Measurements from ENCODE around the gene OR4D2. TPM values are rescaled to one million over a fixed set of nuclear protein-coding genes. Genes with fewer than 3 reads are reported as not detected.
"Not testable (repeated sequence)": the region's sequence is repeated elsewhere in the genome, so short reads cannot be mapped to it uniquely, and the experiment has no call there.

The OR4D2 gene
- total RNA-seq (2012; rRNA removed): not detected in 2 replicates

DNA sequence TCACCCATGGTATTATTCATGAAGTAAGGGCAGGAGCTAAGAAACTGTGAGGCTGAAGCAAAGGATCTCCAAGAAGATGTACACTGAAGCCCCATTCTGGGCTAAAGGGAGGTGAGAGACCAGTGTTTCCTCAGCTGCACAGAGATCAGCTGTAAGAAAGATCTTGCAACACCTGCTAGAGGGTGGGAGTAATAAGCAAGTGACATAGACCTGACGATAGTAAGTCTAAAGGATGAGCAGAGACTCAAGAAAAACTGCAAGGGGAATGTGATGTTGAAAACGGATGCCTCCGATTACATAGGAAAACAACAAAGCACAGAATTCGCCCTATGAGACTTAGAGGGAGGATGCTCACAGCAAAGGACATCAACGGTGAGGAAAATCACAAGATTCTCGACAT, at the start of gene OR4D2:
TSS of gene OR4D2 (plus strand) at position 301 of the 400 bp plus-strand sequence. CDS start 2,674 bp downstream, outside the sequence.
- H3K4me1 ChIP-seq (ENCODE audit: control insufficient read depth, insufficient read depth, low read length): no peaks in the 10 kb centered on the region
- H3K9me3 ChIP-seq (replicated peaks; ENCODE audit: low read length): no peaks in the 10 kb centered on the region
- no peaks in the 10 kb centered on the region for H3K36me3 ChIP-seq (ENCODE audit: insufficient read depth, low read length)
- H3K9ac ChIP-seq (ENCODE audit: low read depth, low read length): no peak within 1 kb of the TSS
- no peak within 1 kb of the TSS for H3K4me2 ChIP-seq (ENCODE audit: low read length)
- no peak within 1 kb of the TSS for H3K4me3 ChIP-seq (ENCODE audit: low read length)
- peaks cover 43% of the 10 kb centered on the region for H3K27me3 ChIP-seq (ENCODE audit: control insufficient read depth, insufficient read depth, low read length)

DNA sequence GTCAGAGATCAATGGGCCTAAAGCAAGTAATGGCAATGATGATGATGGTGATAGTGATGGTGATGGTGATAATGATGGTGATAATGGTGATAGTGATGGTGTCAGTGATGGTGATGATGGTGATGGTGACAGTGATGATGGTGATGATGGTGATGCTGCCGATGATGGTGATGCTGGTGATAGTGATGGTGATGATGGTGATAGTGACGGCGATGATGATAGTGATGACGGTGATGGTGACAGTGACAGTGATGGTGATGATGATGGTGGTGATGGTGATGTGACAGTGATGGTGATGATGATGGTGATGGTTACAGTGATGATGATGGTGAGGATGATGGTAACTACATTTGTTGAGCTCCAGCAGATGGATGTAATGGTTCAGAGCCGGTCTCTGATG, 49.4 kb upstream of the OR4D2 start:
- no peak overlapping the region for H3K4me2 ChIP-seq (ENCODE audit: low read length)
- H3K4me1 ChIP-seq (ENCODE audit: control insufficient read depth, insufficient read depth, low read length): no peaks in the 10 kb centered on the region
- H3K9me3 ChIP-seq (replicated peaks; ENCODE audit: low read length): no peaks in the 10 kb centered on the region
- H3K9ac ChIP-seq (ENCODE audit: low read depth, low read length): no peak overlapping the region
- H3K4me3 ChIP-seq (ENCODE audit: low read length): no peak overlapping the region
- H3K36me3 ChIP-seq (ENCODE audit: insufficient read depth, low read length): no peaks in the 10 kb centered on the region
- peaks cover 41% of the 10 kb centered on the region for H3K27me3 ChIP-seq (ENCODE audit: control insufficient read depth, insufficient read depth, low read length)

DNA sequence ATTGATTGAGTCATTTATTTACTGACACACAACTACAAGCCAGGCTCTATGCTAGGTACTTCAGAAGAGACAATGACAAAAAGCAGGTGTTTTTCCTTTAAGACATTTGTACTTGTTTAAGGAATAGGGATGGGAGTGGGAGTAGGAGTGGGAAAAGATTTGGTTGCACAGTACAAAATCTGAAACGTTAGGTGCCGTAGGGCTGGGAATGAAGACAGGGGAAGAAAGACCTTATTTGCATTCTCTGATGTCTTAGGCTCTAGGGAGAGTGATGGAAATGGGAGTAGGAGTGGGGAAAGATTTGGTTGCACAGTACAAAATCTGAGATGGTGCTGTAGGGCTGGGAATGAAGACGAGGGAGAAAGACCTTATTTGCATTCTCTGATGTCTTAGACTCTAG, 47.3 kb upstream of the OR4D2 start:
- Histone ChIP-seq H3K27me3 (ENCODE audit: control insufficient read depth, insufficient read depth, low read length) (peaks cover 35% of the 10 kb centered on the region), H3K4me2 (ENCODE audit: low read length) (no peak overlapping the region), H3K36me3 (ENCODE audit: insufficient read depth, low read length) (no peaks in the 10 kb centered on the region), H3K9ac (ENCODE audit: low read depth, low read length) (no peak overlapping the region), H3K4me1 (ENCODE audit: control insufficient read depth, insufficient read depth, low read length) (no peaks in the 10 kb centered on the region), H3K4me3 (ENCODE audit: low read length) (no peak overlapping the region), H3K9me3 (replicated peaks; ENCODE audit: low read length) (no peaks in the 10 kb centered on the region)

DNA sequence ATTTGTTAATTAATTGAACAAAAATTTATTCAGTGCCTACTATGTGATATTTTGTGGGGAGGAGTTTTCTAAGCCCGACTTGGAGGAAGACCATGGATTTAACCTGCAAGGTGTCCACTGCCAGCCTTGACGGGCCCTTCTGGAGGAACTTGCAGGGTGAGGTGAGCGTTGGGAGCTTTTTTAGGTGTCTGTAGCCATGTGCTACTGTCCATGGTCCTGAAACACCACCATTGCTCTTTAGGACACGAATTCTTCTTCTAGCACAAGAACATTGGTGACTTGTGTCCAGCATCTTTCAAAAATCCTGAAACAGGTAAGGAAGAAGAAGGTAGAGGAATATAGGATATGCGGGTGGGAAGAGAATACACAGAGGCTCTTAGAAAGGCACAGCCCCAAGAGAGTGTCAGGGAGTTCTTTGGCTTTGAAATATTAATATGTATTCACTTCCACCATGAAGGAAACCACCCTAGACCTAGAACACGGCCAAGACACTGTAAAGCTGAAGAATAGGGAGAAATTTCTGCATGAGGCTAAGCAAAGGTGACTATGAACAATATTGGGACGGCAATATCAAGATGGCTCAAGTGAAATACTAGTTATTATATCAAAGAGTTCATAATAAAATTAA, 46.5 kb upstream of the OR4D2 start:
- Histone ChIP-seq H3K4me1 (ENCODE audit: control insufficient read depth, insufficient read depth, low read length) (no peaks in the 10 kb centered on the region), H3K27me3 (ENCODE audit: control insufficient read depth, insufficient read depth, low read length) (peaks cover 28% of the 10 kb centered on the region), H3K9me3 (replicated peaks; ENCODE audit: low read length) (no peaks in the 10 kb centered on the region)

DNA sequence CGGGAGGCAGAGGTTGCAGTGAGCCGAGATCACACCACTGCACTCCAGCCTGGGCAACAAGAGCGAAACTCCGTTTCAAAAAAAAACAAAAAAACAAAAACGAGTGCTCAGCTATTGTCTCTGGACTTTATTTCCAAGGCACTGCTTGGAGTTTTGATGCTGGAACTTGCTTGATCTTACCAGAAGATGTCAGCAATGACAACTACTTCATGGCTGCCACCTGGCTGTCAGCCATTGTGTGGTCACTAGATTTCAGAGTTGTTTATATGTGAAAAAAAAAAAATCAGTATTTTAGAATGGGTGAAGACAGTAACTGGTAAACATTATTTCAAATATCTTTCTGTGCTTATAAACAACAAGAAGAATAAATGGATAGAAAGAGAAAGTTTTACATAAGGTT, 44.9 kb upstream of the OR4D2 start:
- Histone ChIP-seq H3K4me1 (ENCODE audit: control insufficient read depth, insufficient read depth, low read length) (no peaks in the 10 kb centered on the region), H3K4me3 (ENCODE audit: low read length) (no peak overlapping the region), H3K9me3 (replicated peaks; ENCODE audit: low read length) (no peaks in the 10 kb centered on the region), H3K9ac (ENCODE audit: low read depth, low read length) (no peak overlapping the region), H3K36me3 (ENCODE audit: insufficient read depth, low read length) (no peaks in the 10 kb centered on the region), H3K4me2 (ENCODE audit: low read length) (no peak overlapping the region), H3K27me3 (ENCODE audit: control insufficient read depth, insufficient read depth, low read length) (peaks cover 34% of the 10 kb centered on the region)

More for the DNA sequence above, 46.5 kb upstream of the OR4D2 start:
- no peak overlapping the region for H3K9ac ChIP-seq (ENCODE audit: low read depth, low read length)
- no peaks in the 10 kb centered on the region for H3K36me3 ChIP-seq (ENCODE audit: insufficient read depth, low read length)
- H3K4me3 ChIP-seq (ENCODE audit: low read length): no peak overlapping the region
- H3K4me2 ChIP-seq (ENCODE audit: low read length): no peak overlapping the region

DNA sequence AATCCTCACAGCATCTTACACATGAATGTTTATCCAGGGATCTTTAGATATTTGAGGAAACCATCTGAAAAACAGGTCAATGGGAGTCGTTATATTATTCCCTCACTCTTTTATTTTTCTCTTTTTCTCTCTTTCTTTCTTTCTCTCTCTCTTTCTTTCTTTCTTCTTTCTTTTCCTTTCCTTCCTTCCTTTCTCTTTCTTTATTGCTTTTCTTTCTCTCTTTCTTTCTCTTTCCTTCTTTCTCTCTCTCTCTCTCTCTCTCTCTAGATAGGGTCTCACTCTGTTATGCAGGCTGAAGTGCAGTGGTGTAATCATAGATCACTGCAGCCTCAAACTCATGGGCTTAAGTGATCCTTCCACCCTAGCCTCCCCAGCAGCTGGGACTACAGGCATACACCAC, 38.9 kb upstream of the OR4D2 start:
- no peaks in the 10 kb centered on the region for H3K9me3 ChIP-seq (replicated peaks; ENCODE audit: low read length)
- no peak overlapping the region for H3K4me2 ChIP-seq (ENCODE audit: low read length)
- H3K4me3 ChIP-seq (ENCODE audit: low read length): no peak overlapping the region
- H3K36me3 ChIP-seq (ENCODE audit: insufficient read depth, low read length): no peaks in the 10 kb centered on the region
- no peak overlapping the region for H3K9ac ChIP-seq (ENCODE audit: low read depth, low read length)
- no peaks in the 10 kb centered on the region for H3K4me1 ChIP-seq (ENCODE audit: control insufficient read depth, insufficient read depth, low read length)
- H3K27me3 ChIP-seq (ENCODE audit: control insufficient read depth, insufficient read depth, low read length): peaks cover 40% of the 10 kb centered on the region

DNA sequence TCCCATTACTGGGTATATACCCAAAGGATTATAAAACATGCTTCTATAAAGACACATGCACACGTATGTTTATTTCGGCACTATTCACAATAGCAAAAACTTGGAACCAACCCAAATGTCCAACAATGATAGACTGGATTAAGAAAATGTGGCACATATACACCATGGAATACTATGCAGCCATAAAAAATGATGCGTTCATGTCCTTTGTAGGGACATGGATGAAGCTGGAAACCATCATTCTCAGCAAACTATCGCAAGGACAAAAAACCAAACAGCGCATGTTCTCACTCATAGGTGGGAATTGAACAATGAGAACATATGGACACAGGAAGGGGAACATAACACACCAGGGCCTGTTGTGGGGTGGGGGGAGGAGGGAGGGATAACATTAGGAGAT, 34.1 kb upstream of the OR4D2 start:
- peaks cover 33% of the 10 kb centered on the region for H3K27me3 ChIP-seq (ENCODE audit: control insufficient read depth, insufficient read depth, low read length)

DNA sequence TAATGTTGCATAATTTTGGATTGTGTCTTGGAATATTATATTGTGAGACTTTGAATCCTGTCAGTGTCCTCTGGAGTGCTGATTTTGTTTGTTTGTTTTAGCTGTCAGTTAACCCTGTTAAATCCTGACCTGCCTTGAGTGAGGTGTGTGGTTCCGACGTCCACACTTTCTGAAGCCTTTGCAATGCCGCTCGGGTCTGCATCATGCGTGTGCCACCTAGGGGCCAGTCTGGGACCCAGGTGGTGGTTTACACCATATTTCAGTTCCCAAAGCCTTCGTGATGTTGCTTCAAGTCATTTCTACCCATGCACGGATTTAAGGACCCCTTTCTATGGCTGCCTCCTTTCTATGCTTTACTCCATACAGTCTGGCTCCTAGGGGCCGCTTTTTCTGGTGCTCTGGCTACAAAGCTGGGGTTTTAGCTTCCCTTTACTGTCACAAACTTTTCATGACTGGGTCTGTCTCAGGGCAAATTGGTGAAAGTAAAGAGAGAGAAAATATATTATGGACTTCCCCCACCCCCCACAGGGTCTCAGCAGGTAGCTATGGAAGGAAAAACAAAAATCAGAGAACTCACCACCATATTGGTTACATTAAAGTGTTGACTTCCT, 30.0 kb upstream of the OR4D2 start:
- Histone ChIP-seq H3K36me3 (ENCODE audit: insufficient read depth, low read length) (no peaks in the 10 kb centered on the region), H3K4me3 (ENCODE audit: low read length) (no peak overlapping the region), H3K27me3 (ENCODE audit: control insufficient read depth, insufficient read depth, low read length) (peaks cover 25% of the 10 kb centered on the region), H3K4me1 (ENCODE audit: control insufficient read depth, insufficient read depth, low read length) (no peaks in the 10 kb centered on the region), H3K9ac (ENCODE audit: low read depth, low read length) (no peak overlapping the region), H3K9me3 (replicated peaks; ENCODE audit: low read length) (no peaks in the 10 kb centered on the region), H3K4me2 (ENCODE audit: low read length) (no peak overlapping the region)

More for the DNA sequence above, 34.1 kb upstream of the OR4D2 start:
- H3K36me3 ChIP-seq (ENCODE audit: insufficient read depth, low read length); H3K4me3 ChIP-seq (ENCODE audit: low read length); H3K4me1 ChIP-seq (ENCODE audit: control insufficient read depth, insufficient read depth, low read length); H3K9me3 ChIP-seq (replicated peaks; ENCODE audit: low read length); H3K4me2 ChIP-seq (ENCODE audit: low read length); H3K9ac ChIP-seq (ENCODE audit: low read depth, low read length): not testable (repeated sequence)

DNA sequence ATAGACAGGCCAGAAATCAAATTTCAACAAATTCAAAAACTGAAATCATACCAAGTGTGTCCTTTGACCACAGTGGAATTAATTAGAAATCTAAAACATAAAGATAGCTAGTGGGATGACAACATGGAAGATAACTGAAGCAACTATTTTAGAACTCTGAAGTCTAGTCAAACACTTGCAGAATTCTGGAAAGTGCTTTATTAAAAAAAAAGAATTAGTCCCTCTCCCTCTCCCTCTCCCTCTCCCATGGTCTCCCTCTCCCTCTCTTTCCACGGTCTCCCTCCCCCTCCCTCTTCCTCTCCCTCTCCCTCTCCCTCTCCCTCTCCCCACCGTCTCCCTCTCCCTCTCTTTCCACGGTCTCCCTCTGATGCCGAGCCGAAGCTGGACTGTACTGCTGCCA, 25.3 kb upstream of the OR4D2 start:
- peaks cover 24% of the 10 kb centered on the region for H3K27me3 ChIP-seq (ENCODE audit: control insufficient read depth, insufficient read depth, low read length)
- no peaks in the 10 kb centered on the region for H3K36me3 ChIP-seq (ENCODE audit: insufficient read depth, low read length)
- peaks cover 4% of the 10 kb centered on the region for H3K9me3 ChIP-seq (replicated peaks; ENCODE audit: low read length)
- no peak overlapping the region for H3K9ac ChIP-seq (ENCODE audit: low read depth, low read length)
- H3K4me1 ChIP-seq (ENCODE audit: control insufficient read depth, insufficient read depth, low read length): no peaks in the 10 kb centered on the region
- no peak overlapping the region for H3K4me3 ChIP-seq (ENCODE audit: low read length)
- H3K4me2 ChIP-seq (ENCODE audit: low read length): no peak overlapping the region

DNA sequence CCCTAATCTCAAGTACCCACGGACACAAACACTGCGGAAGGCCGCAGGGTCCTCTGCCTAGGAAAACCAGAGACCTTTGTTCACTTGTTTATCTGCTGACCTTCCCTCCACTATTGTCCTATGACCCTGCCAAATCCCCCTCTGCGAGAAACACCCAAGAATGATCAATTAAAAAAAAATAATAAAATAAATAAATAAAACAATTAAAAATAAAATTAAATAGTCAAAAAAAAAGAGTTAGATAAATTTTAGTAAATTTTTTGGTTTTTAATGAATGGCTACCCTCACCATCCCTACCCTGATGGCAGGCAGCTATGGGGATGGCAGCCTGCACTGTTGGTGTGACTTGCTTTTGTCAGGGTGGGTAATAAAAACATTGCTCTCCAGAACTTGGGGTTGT, 23.4 kb upstream of the OR4D2 start:
- not testable (repeated sequence) for H3K9ac ChIP-seq (ENCODE audit: low read depth, low read length); H3K4me2 ChIP-seq (ENCODE audit: low read length); H3K9me3 ChIP-seq (replicated peaks; ENCODE audit: low read length); H3K4me3 ChIP-seq (ENCODE audit: low read length); H3K4me1 ChIP-seq (ENCODE audit: control insufficient read depth, insufficient read depth, low read length); H3K36me3 ChIP-seq (ENCODE audit: insufficient read depth, low read length)
- peaks cover 26% of the 10 kb centered on the region for H3K27me3 ChIP-seq (ENCODE audit: control insufficient read depth, insufficient read depth, low read length)

DNA sequence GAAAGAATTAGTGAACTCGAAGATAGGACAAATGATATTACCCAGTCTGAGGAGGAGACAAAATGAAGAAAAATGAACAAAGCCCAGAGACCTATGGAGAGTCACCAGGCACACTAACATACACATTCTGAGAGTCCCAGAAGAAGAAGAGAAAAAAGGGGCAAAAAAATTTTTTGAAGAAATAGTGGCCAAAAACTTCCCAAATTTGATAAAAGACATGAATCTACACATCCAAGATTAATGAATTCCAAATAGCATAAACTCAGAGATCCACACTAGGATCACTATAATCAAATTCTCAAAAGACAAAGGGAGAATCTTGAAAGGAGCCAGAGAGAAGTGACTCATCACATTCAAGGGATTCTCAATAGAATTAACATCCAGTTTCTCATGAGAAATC, 22.0 kb upstream of the OR4D2 start:
- Histone ChIP-seq H3K4me3 (ENCODE audit: low read length) (no peak overlapping the region), H3K27me3 (ENCODE audit: control insufficient read depth, insufficient read depth, low read length) (peaks cover 37% of the 10 kb centered on the region), H3K4me1 (ENCODE audit: control insufficient read depth, insufficient read depth, low read length) (no peaks in the 10 kb centered on the region), H3K9me3 (replicated peaks; ENCODE audit: low read length) (peaks cover 4% of the 10 kb centered on the region), H3K9ac (ENCODE audit: low read depth, low read length) (no peak overlapping the region), H3K4me2 (ENCODE audit: low read length) (no peak overlapping the region), H3K36me3 (ENCODE audit: insufficient read depth, low read length) (no peaks in the 10 kb centered on the region)

DNA sequence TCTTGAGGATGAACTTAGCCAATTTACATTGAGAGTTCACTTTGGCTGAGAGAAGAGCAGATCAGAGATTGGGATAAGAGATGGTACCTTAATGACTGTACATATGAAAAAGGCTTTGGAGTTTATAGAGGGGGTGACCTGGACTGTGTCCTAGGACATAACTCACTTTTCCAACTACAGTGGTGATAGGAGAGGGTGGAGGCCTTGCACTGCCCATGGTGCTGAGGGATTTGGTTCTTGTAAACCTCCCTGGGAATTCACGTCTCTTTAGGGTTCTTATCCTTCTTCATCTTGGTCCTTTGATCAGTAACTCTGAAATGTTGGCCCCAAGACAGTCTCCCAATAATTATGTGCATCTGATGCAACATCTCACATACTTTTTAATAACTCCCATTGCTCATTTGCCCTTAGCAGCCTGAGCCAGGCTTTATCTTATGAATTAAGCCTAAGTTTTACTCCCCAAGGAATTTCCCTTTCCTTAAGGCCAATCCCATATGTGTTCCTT, 18.8 kb upstream of the OR4D2 start, which contains the start of gene OR4D1:
TSS of gene OR4D1 (plus strand) at position 455 of the 505 bp plus-strand sequence. CDS start 6,770 bp downstream, outside the sequence.
- Histone ChIP-seq H3K4me3 (ENCODE audit: low read length) (no peak within 1 kb of the TSS), H3K4me1 (ENCODE audit: control insufficient read depth, insufficient read depth, low read length) (no peaks in the 10 kb centered on the region), H3K4me2 (ENCODE audit: low read length) (no peak within 1 kb of the TSS), H3K9me3 (replicated peaks; ENCODE audit: low read length) (peaks cover 4% of the 10 kb centered on the region), H3K36me3 (ENCODE audit: insufficient read depth, low read length) (no peaks in the 10 kb centered on the region), H3K27me3 (ENCODE audit: control insufficient read depth, insufficient read depth, low read length) (peaks cover 53% of the 10 kb centered on the region), H3K9ac (ENCODE audit: low read depth, low read length) (no peak within 1 kb of the TSS)
